Smooth muscle cell of bladder (primary cell): ENCODE measurements around the gene IL12RB2. TPM values are rescaled to one million over a fixed set of nuclear protein-coding genes. Genes with fewer than 3 reads are reported as not detected.

Source experiments
- total RNA-seq: library from RNA; depleted of rRNA; stranded (reverse); fragments of >200 nt; gene quantifications from 2 replicates; pipeline ENCODE4 v1.2.3, GENCODE V29; 2014

Gene IL12RB2, protein sequence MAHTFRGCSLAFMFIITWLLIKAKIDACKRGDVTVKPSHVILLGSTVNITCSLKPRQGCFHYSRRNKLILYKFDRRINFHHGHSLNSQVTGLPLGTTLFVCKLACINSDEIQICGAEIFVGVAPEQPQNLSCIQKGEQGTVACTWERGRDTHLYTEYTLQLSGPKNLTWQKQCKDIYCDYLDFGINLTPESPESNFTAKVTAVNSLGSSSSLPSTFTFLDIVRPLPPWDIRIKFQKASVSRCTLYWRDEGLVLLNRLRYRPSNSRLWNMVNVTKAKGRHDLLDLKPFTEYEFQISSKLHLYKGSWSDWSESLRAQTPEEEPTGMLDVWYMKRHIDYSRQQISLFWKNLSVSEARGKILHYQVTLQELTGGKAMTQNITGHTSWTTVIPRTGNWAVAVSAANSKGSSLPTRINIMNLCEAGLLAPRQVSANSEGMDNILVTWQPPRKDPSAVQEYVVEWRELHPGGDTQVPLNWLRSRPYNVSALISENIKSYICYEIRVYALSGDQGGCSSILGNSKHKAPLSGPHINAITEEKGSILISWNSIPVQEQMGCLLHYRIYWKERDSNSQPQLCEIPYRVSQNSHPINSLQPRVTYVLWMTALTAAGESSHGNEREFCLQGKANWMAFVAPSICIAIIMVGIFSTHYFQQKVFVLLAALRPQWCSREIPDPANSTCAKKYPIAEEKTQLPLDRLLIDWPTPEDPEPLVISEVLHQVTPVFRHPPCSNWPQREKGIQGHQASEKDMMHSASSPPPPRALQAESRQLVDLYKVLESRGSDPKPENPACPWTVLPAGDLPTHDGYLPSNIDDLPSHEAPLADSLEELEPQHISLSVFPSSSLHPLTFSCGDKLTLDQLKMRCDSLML
- total RNA-seq, result not detected in 2 replicates

GRCh38 chr1:67307251-67308060, at the start of gene IL12RB2:
Gene IL12RB2 (plus strand): TSS chr1:67307873. CDS start chr1:67320369, 12,496 bp downstream.

GRCh38 chr1:67430358-67431155, 122.9 kb downstream of the IL12RB2 start, which contains the start of gene SERBP1:
Gene SERBP1 (minus strand): TSS chr1:67430402. CDS start chr1:67430300, 102 bp downstream.

Other genes starting within 250 kb of the IL12RB2 start
- not detected in 2 replicates for gene C1orf141, start 172.9 kb upstream of the IL12RB2 start, total RNA-seq
- gene IL23R, start 141.4 kb upstream of the IL12RB2 start, total RNA-seq, result under 0.01 TPM in 1 of 2 replicates, not detected in the other
- 138 and 171 TPM in 2 replicates for gene SERBP1, start 122.5 kb downstream of the IL12RB2 start, total RNA-seq